EL (cell line): ENCODE data around the gene NPPC.

ENCODE experiments used
- DNase-seq: peaks from one replicate; pipeline ENCODE4 v3.0.0-alpha.2; 2016

NPPC gene

GRCh38 chr2:231934441-231935206, 8.4 kb upstream of the NPPC start:
- no peak for DNase-seq

DNA sequence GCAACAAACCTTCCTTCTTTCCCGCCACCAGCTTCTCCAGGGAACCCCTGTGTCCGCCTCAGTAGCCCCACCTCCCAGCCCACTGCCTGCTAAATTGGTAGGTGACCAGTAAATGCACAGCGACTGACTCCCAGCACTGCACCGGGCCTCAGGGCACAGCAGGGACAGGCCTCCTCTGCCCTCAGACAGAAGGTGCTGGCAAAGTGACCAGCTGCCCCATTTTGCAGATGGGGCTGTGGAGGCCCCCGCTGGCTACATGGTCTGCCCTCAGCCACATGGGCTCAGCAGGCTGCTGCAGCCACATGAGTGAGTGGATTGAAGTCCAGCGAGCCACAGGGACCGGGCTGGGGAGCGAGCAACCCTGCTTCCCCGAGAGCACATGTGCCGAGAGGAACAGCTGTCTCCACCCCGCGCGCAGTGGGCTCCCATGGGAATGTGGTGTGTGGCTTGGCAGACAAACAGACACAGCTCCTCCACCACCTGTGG, 7.8 kb upstream of the NPPC start:
- no peak for DNase-seq

GRCh38 chr2:231932985-231933915, 7.1 kb upstream of the NPPC start:
- DNase-seq = no peak

DNA sequence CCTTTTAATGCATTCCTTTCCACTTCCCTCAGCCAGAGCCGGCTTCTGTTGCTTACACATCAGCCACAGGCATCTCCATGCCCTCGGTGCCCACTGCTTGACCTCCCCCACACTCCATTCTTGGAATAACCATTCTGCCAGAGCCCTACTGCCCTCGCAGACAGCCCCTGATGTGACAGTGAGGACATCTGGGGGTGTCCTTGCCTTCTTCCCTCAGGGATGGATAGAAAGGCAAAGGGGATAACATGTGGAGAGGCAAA, 6.4 kb upstream of the NPPC start:
- peak; percentile 15 for DNase-seq

- no peak for DNase-seq
Observed at GRCh38 chr2:231931481-231931915, 5.3 kb upstream of the NPPC start.

DNA sequence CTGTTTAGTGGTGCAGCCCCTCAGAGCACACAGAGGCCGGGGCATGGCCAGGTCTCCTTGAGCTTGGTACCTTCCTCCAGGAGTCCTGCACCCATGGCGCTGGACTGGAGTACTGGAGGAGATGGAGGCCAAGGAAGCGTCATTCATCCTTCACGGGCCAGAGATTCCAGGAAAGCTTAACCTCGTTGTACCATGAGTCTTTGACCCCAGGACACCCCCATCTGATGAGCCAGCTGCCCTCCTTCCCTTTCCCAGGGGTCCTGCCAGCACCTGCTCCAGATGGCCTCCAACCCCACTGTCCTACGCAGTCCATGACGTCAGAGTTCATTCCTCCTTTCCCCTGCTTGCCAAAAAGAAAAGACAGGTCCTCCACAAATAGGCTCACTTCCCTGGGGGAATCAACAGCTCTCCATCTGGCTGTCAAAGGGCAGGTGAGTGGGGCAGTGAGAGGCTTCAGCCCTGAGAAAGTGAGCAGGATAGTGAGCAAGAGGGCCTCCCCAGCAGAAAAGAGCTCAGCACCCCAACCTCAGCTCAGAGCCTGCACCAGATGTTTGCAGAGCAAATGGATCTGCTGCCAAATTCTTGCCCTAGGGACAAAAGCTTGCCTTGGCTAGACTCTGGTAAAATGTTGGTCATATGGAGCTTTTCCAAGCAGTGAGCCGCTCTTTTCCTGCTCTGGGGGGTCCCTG, 4.5 kb upstream of the NPPC start:
- no peak for DNase-seq

DNA sequence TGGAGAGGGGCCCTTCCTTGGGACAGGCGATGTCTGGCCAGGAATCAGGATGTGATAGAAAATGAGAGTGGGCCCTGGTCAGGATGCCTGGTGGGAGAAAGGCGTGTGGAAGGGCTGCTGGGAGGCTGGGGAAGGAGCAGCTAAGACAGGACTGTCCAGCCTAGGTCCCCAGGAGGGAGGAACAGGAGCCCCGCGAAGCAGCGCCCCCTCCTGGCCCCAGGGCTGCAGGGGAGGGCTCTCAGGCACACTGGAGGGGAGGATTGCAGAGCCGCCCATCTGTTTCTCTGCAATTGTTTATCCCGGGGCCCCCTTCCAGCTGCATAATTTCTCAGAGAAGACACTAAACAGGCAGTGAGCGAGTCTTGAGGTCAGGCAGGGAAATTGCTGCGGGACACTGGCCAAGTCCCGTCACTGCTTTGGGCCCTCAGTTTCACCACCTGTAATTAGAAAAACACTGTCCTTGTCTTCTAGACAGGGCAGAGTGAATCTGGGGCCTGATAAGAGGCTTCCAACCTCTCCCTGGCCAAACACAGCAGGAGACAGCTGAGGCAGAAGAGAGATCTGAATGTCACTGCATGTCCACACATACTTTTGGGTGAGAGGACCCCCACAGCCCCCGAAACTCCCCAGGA, 3.9 kb upstream of the NPPC start:
- no peak for DNase-seq

DNA sequence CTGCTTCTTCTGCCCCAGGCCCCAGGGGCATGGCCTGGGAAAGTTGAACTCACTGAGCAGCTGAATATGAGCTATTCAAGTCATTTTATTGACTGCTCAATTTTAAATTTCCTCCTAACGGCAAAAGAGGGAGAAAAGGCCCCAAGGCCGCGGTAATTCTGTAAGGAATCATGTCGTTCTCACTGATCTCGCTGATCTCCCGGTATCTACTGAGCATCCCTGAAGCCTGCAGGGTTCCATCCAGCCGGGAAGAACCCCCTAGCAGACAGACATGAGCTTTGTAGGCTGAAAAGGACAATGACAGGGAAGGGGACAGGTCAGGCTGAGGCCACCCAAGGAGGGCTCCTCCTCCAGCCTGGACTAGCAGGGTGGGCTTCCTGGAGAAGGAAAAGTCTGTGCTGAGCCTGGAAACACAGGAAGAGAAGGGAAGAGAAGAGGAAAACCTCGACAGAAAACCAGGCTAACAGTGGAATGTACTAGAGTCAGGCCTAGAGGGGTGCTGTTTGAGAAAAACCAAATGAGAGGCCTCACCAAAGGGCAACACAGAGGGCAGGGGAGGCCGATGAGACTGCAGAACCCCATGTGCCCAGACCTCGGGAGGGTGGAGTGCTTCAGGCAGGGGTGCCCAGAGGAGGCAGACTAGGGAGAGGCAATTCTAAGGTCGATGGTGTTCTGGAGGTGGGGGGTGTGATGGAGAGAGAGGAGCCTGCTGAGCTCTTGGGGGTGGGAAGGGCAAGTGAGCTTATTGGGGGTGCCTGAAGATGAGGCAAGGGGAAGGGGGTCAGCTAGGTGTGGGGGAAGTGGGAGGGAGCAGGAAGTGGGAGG, 2.9 kb upstream of the NPPC start:
- DNase-seq = no peak

DNA sequence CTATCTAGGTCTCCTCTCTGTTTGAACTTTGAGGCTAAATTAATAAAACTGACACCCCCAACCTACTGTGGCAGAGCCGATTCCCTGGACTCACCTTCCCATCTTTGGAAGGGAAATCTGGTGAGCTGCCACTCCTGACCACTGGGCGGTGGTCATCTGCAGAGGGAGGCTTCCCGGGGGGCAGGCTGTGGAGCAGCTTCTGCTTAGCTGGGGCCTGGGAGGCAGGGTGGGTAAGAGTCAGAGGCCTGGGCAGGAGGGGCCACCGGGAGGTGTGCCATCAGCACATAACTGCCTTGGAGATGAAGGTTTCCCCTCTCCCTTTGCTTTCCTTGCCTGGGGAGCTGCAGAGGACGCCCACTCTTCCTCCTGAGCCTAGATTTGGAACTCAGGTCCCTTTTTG, 2.3 kb upstream of the NPPC start:
- no peak for DNase-seq

DNA sequence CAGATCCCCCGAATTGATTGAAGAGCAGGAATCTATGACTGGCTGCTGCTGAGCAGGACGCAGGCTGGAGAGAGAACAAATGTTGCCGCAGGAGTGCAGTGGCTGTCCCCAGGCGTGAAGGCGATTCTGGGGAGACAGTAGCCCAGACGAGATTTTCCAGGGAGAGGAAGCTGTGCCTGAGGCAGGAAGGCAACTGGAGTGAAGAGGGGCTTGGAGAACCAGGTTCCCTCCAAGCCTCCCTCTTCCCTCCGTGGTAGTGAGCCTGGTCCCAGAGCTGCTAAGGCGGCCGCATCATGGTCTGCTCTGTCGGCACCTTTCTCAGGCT, 1.3 kb upstream of the NPPC start:
- DNase-seq = no peak

DNA sequence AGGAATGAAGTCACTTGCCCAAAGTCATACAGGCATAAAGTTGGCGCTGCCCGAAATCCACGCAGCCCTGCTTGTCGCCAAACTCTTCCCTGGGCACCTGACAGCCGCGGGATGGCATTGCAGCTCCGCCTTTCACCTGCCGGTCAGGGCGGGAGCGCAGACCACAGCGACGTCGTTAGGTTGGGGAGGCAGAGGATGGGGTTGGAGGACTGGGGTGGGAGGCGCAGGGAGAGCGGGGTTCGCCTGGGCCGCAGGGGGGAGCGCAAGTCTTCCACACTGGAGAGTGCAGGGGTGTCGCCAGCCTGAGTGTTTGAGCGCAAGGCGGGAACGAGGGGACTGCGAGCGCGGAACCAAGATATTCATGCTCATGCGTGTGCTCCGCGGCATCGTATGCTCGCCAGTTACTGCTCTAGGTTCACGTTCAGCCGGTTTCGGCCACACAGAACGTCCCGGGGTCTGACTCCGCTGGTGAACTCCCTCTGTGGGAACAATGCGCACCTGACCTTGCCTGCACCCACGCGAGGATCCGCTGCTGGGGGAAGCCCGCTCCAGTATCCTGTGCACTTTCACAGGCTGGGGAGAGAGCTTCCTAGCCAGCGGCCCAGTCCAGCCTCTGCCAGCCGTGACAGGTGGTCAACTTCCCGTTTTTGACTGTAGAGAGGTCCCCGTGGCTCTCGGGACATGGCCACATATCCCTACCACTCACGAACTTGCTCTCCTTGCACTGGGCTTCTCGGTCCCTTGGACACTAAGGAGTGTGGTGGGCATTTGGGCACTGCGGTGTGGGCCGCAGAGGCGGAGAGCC, 767 bp upstream of the NPPC start:
- DNase-seq = peak; percentile 39

DNA sequence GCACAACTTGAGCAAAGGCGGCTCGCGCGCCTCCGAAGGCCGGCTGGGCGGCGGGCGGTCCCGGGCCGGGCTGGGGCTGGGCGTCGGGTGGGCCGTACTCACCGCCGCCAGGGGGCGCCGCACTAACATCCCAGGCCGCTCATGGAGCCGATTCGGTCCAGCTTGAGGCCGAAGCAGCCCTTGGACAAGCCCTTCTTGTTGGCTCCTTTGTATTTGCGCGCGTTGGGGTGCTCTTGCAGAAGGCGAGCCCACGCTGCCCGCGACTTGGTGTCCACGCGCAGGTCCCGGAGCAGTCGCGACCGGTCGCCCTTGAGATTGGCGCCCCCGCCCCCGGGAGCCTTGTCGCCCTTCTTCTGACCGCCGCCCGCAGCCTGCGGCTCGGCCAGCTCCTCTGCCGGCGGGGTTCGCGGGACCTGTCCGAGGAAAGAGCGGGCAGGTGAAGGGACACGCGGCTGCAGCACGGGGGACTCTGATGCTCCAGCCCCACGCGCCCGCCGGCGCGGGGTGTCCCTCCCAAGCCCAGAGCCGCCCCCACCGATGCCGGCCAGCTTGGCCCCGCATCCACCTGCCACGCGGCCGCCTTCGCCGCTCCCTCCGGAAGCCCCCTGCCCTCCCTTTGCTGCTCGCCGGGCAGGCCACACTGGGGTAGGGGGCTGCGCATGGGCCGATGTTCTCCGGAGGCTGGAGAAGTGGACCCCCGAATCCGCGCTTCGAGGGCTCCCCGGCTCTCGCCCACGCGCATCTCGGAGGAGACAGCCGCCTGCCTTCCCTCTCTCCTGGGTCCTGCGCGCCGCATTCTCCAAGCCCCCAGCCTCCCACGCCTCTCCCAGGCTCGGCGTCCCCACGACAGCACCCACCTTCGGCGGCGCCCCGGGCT, 655 bp downstream of the NPPC start:
- DNase-seq = peak; percentile 84

GRCh38 chr2:231924889-231925275, 1.3 kb downstream of the NPPC start:
- DNase-seq = no peak

DNA sequence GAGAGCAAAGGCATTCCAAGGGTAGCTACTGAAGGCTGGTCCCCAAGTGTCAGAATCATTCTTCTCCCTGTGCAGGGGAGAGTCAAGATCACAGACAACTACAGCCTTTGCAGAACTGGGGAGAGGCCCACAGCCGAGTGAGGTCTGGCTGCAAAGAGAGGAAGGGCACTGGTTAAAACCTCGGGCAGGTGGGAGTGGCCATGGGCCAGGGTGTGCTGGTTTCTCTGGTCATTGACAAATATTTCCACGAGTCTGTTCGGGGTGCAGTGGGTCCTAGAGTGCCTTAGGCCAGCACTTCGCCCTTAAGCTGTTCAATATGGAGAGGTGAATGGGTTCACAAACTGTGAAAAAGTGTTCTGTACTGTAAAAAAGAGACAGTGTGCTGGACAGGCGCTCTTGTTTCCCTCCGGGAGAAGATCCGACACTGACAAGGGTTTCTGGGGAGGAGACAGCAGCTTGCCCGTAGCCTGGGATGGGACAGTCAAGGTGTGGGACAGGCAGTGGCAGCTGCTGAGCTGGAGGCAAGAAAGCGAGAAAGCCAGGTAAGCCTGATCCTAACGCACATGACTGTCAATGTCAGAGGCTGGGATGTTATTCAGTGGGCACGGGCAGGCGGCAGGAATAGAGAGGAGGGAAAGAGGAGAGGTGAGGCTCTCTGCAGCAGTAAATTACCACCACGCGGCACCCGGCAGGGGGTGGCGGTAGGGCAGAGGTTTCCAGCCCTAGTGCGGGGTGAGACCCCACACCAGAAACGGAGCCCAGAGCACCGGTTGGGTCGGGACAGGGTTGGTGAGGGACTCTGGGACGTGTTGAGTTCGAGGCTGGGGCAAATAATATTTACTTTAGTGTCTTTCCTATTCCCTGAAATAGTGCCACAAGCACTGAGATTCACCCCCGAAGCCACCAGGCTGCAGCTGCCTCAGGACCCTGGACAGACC, 2.0 kb downstream of the NPPC start:
- DNase-seq = no peak

- DNase-seq = no peak
Observed at GRCh38 chr2:231923010-231923344, 3.2 kb downstream of the NPPC start.

- no peak for DNase-seq
Observed at GRCh38 chr2:231922311-231923009, 3.7 kb downstream of the NPPC start.

- DNase-seq = no peak
Observed at GRCh38 chr2:231920795-231921194, 5.4 kb downstream of the NPPC start.

- DNase-seq = no peak
Observed at GRCh38 chr2:231920366-231920765, 5.8 kb downstream of the NPPC start.
